Mammary epithelial cell (primary cell): ENCODE results near the gene LCN15.

ENCODE experiments used
- EZH2 ChIP-seq: IDR thresholded peaks from 2 replicates; pipeline ENCODE4 v1.6.1; 2012; ENCODE audit warnings: low read length, inconsistent platforms, borderline replicate concordance
- TF ChIP-seq, protein P1 (sequence below), 2 donors: IDR thresholded peaks in 1 of 2; conservative IDR thresholded peaks in 1 of 2; 2 replicates each; pipeline ENCODE4 v1.5.1; 2011 to 2012; ENCODE audit warnings: inconsistent platforms in 2 of 2, low read length in 2 of 2, mild to moderate bottlenecking in 2 of 2, control low read depth in 1 of 2, low read depth in 1 of 2; ENCODE audit not compliant: insufficient read depth in 1 of 2; ENCODE audit errors: extremely low read depth in 1 of 2

DNA sequence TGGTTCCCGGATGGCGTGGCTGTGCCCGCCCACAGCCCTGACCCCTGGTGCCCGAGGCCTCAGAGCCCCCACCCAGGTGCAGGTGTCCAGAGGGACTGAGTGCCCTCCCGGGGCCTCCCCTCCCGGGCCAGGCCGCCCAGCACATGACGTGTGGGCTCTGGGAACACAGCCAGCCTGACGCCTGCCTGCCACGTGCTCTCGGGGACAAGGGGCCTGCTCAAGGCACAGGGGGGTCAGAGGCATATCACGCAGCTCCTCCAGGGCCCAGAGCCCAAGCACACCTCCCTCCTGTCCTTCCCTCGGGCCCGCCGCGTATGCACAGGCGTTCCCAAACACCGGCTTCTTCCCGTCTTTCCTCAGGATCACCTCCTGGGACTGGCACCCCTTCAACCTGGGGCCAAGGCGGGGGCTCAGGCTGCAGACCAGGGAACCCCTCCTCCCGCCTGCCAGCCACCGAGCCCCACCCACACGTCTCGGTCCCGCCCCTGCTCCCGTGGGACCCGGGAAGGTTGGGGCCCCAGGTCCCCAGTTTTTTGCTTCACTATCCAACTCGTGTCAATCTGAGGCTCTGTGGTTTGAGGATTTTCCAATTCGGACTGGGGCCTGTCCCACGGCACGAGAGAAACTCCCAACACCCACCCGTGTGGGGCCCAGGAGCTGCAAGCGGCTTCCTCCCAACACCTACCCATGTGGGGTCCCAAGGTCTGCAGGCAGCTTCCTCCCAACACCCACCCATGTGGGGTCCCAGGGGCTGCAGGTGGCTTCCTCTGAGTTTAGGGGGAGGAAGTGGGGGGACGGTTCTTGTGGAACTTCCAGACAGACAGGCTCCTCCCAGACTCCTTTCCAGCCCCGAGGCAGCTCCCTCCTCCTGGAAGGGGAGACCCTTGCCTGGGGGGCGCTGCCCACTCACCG is 23.1 kb downstream of the LCN15 start:
- TF ChIP-seq, protein P1, sequence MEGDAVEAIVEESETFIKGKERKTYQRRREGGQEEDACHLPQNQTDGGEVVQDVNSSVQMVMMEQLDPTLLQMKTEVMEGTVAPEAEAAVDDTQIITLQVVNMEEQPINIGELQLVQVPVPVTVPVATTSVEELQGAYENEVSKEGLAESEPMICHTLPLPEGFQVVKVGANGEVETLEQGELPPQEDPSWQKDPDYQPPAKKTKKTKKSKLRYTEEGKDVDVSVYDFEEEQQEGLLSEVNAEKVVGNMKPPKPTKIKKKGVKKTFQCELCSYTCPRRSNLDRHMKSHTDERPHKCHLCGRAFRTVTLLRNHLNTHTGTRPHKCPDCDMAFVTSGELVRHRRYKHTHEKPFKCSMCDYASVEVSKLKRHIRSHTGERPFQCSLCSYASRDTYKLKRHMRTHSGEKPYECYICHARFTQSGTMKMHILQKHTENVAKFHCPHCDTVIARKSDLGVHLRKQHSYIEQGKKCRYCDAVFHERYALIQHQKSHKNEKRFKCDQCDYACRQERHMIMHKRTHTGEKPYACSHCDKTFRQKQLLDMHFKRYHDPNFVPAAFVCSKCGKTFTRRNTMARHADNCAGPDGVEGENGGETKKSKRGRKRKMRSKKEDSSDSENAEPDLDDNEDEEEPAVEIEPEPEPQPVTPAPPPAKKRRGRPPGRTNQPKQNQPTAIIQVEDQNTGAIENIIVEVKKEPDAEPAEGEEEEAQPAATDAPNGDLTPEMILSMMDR (conservative IDR thresholded peaks at IDR 0.05 in 1 of 2, IDR thresholded peaks at IDR 0.05 in 1 of 2; ENCODE audit: extremely low read depth in 1 of 2, insufficient read depth in 1 of 2, low read depth in 1 of 2, low read length in 2 of 2): no peak
- TF ChIP-seq EZH2: peak; percentile 11
